GM12878 (cell line): Measurements from ENCODE around the gene CNN2. TPM values are rescaled to one million over a fixed set of nuclear protein-coding genes. Genes with fewer than 3 reads are reported as not detected.

Source experiments
- ATAC-seq: fragments of 200-7000 bp; cut with Tn5 transposase; 3 replicates; pipeline ENCODE4 v1.9.1; 2020; ENCODE audit warnings: mild to moderate bottlenecking, moderate library complexity
- BruUV-seq: library from RNA; stranded (reverse); fragments of 400-500 nt; replicated peaks from 2 replicates; lab custom pipeline; 2021; lab: Mats Ljungman, UMichigan
- CTCF ChIA-PET: fragments of 300-600 bp; sonication (Branson Sonifier 250); formaldehyde crosslinking; extraction: SDS; loops from one replicate; lab custom pipeline; 2021; ENCODE audit warnings: inconsistent platforms; lab: Yijun Ruan, JAX
- POLR2A ChIA-PET: fragments of 350-600 bp; formaldehyde crosslinking; extraction: SDS; loops from one replicate; lab custom pipeline; 2021; ENCODE audit warnings: inconsistent platforms; lab: Charles Lee
- RAD21 ChIA-PET: fragments of 300-600 bp; sonication (Branson Sonifier 250); formaldehyde crosslinking; loops from one replicate; lab custom pipeline; 2023; ENCODE audit warnings: antibody characterized with exemption; ENCODE audit not compliant: unreplicated experiment; lab: Charles Lee
- SMC1A ChIA-PET: fragments of 300-600 bp; sonication (Branson Sonifier 250); formaldehyde crosslinking; loops from one replicate; lab custom pipeline; 2023; ENCODE audit not compliant: unreplicated experiment, uncharacterized antibody; lab: Charles Lee
- DNase-seq: peaks from one replicate; pipeline ENCODE4 v3.0.0-alpha.2; 2011; ENCODE audit warnings: low read depth, low spot score
- FAIRE-seq: peaks from 3 replicates; lab custom pipeline; 2011; peaks lifted over from hg19 to GRCh38; lab: Jason Lieb, UNC
- H2AFZ ChIP-seq: 2 replicates; pipeline ENCODE4 v1.6.0; 2011; ENCODE audit warnings: low read depth, low read length, control low read depth; ENCODE audit not compliant: control insufficient read depth
- H3K27ac ChIP-seq: 2 replicates; pipeline ENCODE4 v1.5.1; 2011; ENCODE audit warnings: control low read depth; ENCODE audit not compliant: control insufficient read depth, insufficient read depth
- H3K27me3 ChIP-seq, 2 experiments: replicated peaks in 1 of 2; 2 replicates each; pipeline versions ENCODE4 v1.6.0 to v1.6.1; 2011; ENCODE audit warnings: low read length in 1 of 2; ENCODE audit not compliant: control insufficient read depth in 2 of 2, insufficient read depth in 2 of 2
- H3K36me3 ChIP-seq, 2 experiments: 2 replicates each; pipeline ENCODE4 v1.5.1; 2011; ENCODE audit warnings: low read length in 1 of 2; ENCODE audit not compliant: control insufficient read depth in 2 of 2, insufficient read depth in 2 of 2
- H3K4me1 ChIP-seq: 2 replicates; pipeline ENCODE4 v1.6.1; 2011; ENCODE audit warnings: mild to moderate bottlenecking, low read length, moderate library complexity, mixed read lengths; ENCODE audit not compliant: control insufficient read depth, insufficient read depth
- H3K4me2 ChIP-seq: 2 replicates; pipeline ENCODE4 v1.6.0; 2011; ENCODE audit warnings: control low read depth; ENCODE audit not compliant: control insufficient read depth, insufficient read depth
- H3K4me3 ChIP-seq: fragments of 200-600 bp; sonication (generic); 2 replicates; pipeline ENCODE4 v1.5.1; 2016
- H3K79me2 ChIP-seq: 2 replicates; pipeline ENCODE4 v1.6.0; 2011; ENCODE audit warnings: low read length; ENCODE audit not compliant: control insufficient read depth, insufficient read depth
- H3K9ac ChIP-seq: 2 replicates; pipeline ENCODE4 v1.8.0; 2011; ENCODE audit warnings: low read length, control low read depth, mixed read lengths; ENCODE audit not compliant: control insufficient read depth, insufficient read depth
- H3K9me3 ChIP-seq: replicated peaks from 3 replicates; pipeline ENCODE4 v1.5.1; 2011; ENCODE audit warnings: mild to moderate bottlenecking, low read length; ENCODE audit not compliant: control insufficient read depth, insufficient read depth
- H4K20me1 ChIP-seq: 2 replicates; pipeline ENCODE4 v1.6.0; 2011; ENCODE audit not compliant: control insufficient read depth, insufficient read depth
- ASH2L ChIP-seq: fragments of 300-600, 200-600 bp; sonication (generic); IDR thresholded peaks from 2 replicates; pipeline ENCODE4 v1.6.1; 2017; ENCODE audit warnings: low read depth, mild to moderate bottlenecking, borderline replicate concordance
- BHLHE40 ChIP-seq, 2 experiments: fragments of 450-650 bp in 1 of 2; IDR thresholded peaks; 2 replicates each; pipeline ENCODE4 v1.6.1; 2011 to 2017; ENCODE audit warnings: low read depth in 2 of 2, borderline replicate concordance in 1 of 2, improper control_type of control experiment in 1 of 2, low read length in 1 of 2, mild to moderate bottlenecking in 1 of 2
- CBFB ChIP-seq: IDR thresholded peaks from 2 replicates; pipeline ENCODE4 v1.6.1; 2016; ENCODE audit warnings: antibody characterized with exemption, low read depth
- EZH2 ChIP-seq: IDR thresholded peaks from 2 replicates; pipeline ENCODE4 v1.6.1; 2012; ENCODE audit warnings: low read depth, mild to moderate bottlenecking, control low read depth, inconsistent platforms, low read length, borderline replicate concordance; ENCODE audit not compliant: control insufficient read depth
- HDAC2 ChIP-seq: fragments of 200-600 bp; sonication (generic); IDR thresholded peaks from 2 replicates; pipeline ENCODE4 v1.6.1; 2017
- IKZF2 ChIP-seq, 2 experiments: fragments of 450-650 bp; IDR thresholded peaks; 2 replicates each; pipeline ENCODE4 v1.6.1; 2017; ENCODE audit warnings: mild to moderate bottlenecking in 2 of 2, moderate library complexity in 2 of 2
- LARP7 ChIP-seq: fragments of 450-650 bp; IDR thresholded peaks from 2 replicates; pipeline ENCODE4 v1.6.1; 2017; ENCODE audit warnings: mild to moderate bottlenecking
- MYC ChIP-seq: IDR thresholded peaks from 2 replicates; pipeline ENCODE4 v1.6.1; 2011; ENCODE audit warnings: mild to moderate bottlenecking, low read length, moderate library complexity, inconsistent platforms; ENCODE audit not compliant: insufficient read depth, insufficient replicate concordance, insufficient read length, severe bottlenecking
- NRF1 ChIP-seq: conservative IDR thresholded peaks from 2 replicates; pipeline ENCODE4 v1.6.1; 2011; ENCODE audit warnings: mild to moderate bottlenecking, low read depth, low read length, improper control_type of control experiment
- PML ChIP-seq: IDR thresholded peaks from 2 replicates; pipeline ENCODE4 v1.6.1; 2012; ENCODE audit warnings: low read length, inconsistent platforms
- RBBP5 ChIP-seq: fragments of 200-600 bp; sonication (generic); conservative IDR thresholded peaks from 2 replicates; pipeline ENCODE4 v1.6.1; 2016
- RFX5 ChIP-seq: IDR thresholded peaks from 2 replicates; pipeline ENCODE4 v1.6.1; 2011; ENCODE audit warnings: low read depth, low read length, improper control_type of control experiment
- SMC3 ChIP-seq: IDR thresholded peaks from 2 replicates; pipeline ENCODE4 v1.6.1; 2011; ENCODE audit warnings: low read length, improper control_type of control experiment, borderline replicate concordance
- TBL1XR1 ChIP-seq: IDR thresholded peaks from 2 replicates; pipeline ENCODE4 v1.6.1; 2012; ENCODE audit warnings: low read depth, low read length, improper control_type of control experiment
- TCF7 ChIP-seq: IDR thresholded peaks from 2 replicates; pipeline ENCODE4 v1.6.1; 2014; ENCODE audit warnings: antibody characterized with exemption, borderline replicate concordance
- YY1 ChIP-seq: IDR thresholded peaks from 2 replicates; pipeline ENCODE4 v1.6.1; 2011; ENCODE audit warnings: low read depth, mild to moderate bottlenecking, low read length
- ZBED1 ChIP-seq: IDR thresholded peaks from 2 replicates; pipeline ENCODE4 v1.6.1; 2016; ENCODE audit warnings: borderline replicate concordance
- ZSCAN29 ChIP-seq: fragments of 450-650 bp; IDR thresholded peaks from 2 replicates; pipeline ENCODE4 v1.6.1; 2017; ENCODE audit warnings: mild to moderate bottlenecking, moderate library complexity
- WGBS: methylation state at CpG from one replicate; pipeline ENCODE4 v1.1.6; 2016; ENCODE audit warnings: low lambda C conversion rate; ENCODE audit not compliant: insufficient replicate concordance, insufficient coverage; ENCODE audit errors: missing lambda C conversion rate; 5-methylcytosine and 5-hydroxymethylcytosine counted together
- in situ Hi-C: fragments of 300-500 bp; cut with MboI; formaldehyde crosslinking; loops from 9 replicates; pipeline ENCODE4 v1.14.3; 2018; ENCODE audit warnings: mixed read lengths
- intact Hi-C: fragments of 100-400 bp; cut with micrococcal nuclease; formaldehyde crosslinking; loops from one replicate; pipeline ENCODE4 v1.14.2; 2022; ENCODE audit not compliant: unreplicated experiment
- polyA plus RNA-seq, 11 experiments: library from polyadenylated mRNA; depleted of rRNA in 4 of 11; unstranded in 6 of 11; stranded (reverse) in 5 of 11; fragments of >200 nt; fragmentation: Nextera tagmentation in 4 of 11; fragmentation: Illumina TruSeq in 1 of 11; extraction: Ambion mirVana in 4 of 11; extraction: Trizol in 1 of 11; gene quantifications; 1 replicate in 1 of 11; 2 replicates in 10 of 11; pipeline versions ENCODE4 v1.2.1 to v1.2.3, GENCODE V29; 2011 to 2016; ENCODE audit warnings: inconsistent platforms in 2 of 11, missing spikeins in 2 of 11, low read depth in 1 of 11
- total RNA-seq, 4 experiments: library from RNA; depleted of rRNA in 3 of 4; stranded (reverse); fragments of >200 nt in 3 of 4; fragmentation: Illumina TruSeq in 1 of 4; extraction: Trizol in 1 of 4; gene quantifications; 2 replicates each; pipeline versions ENCODE4 v1.2.1 to v1.2.3, GENCODE V29; 2013 to 2021

CNN2 gene
- total and polyA plus RNA-seq, 10 of the 15 experiments (the other 5 are each of a cell fraction or from before 2014, with no cell fraction given): 34.7 to 311 (median 172) TPM

DNA sequence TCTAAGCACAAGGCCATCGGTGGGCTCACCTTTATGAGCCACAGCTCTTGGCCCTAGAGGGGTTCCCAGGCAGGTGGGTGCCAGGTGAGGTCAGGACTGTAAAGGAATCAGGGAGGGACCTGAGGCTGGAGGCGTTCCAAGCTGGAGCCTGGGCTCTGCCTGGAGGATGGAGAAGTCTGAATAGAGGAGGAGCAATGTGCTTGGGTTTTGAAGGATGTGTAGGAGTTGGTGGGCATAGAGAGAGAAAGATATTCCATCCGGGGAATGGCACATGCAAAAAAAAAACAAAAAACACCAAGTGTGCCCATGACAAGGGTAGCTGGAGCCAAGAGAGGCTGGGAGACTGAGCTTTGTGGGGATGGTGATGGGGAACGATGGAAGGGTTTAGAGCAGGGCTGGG lies 23.8 kb upstream of the CNN2 start:
- ChIA-PET POLR2A (interaction anchor here (0.6 kb wide), 3 partner anchors 210 to 428 kb away, joined by 3 to 7 read pairs (median 5); partner anchors contain the start of gene ATP5F1D), CTCF (interaction anchor here (0.6 kb wide), 1 partner anchor 215 kb away, joined by 3 read pairs; no protein-coding TSS in a partner anchor), RAD21 (no interaction called here), SMC1A (no interaction called here)
- Histone ChIP-seq H3K9me3 (no peaks in the 10 kb centered on the region), H3K27ac (no peak overlapping the region), H2AFZ (no peak overlapping the region), H4K20me1 (no peaks in the 10 kb centered on the region), H3K9ac (no peak overlapping the region), H3K79me2 (no peaks in the 10 kb centered on the region), H3K27me3 (peaks cover 3 to 5% of the 10 kb centered on the region in 2 experiments; a peak in 3 of 4 replicates), H3K4me2 (no peak overlapping the region), H3K4me3 (no peak overlapping the region), H3K4me1 (no peaks in the 10 kb centered on the region), H3K36me3 (no peaks in the 10 kb centered on the region; a peak in 1 of 4 replicates)
- intact Hi-C loops: no loop called here
- no peak for ATAC-seq
- TF ChIP-seq ZBED1 (no peak), YY1 (no peak), ASH2L (no peak)
- FAIRE-seq: no peak
- BruUV-seq: no TSS peak
- WGBS: 43% methylated on average over 4 of the region's 4 CpGs
- in situ Hi-C loops: no loop called here
- DNase-seq: no peak

GRCh38 chr19:1003283-1003682 lies 23.1 kb upstream of the CNN2 start:
- in situ Hi-C loops (no loop called here), intact Hi-C loops (no loop called here)
- H3K4me1 ChIP-seq: no peaks in the 10 kb centered on the region
- CTCF ChIA-PET: interaction anchor here (0.7 kb wide), 1 partner anchor 25 kb away, joined by 3 read pairs; no protein-coding TSS in a partner anchor
- RAD21 ChIA-PET: interaction anchor here (0.7 to 1.2 kb wide), 2 partner anchors 9 to 140 kb away, joined by 3 read pairs; no protein-coding TSS in a partner anchor
- no peaks in the 10 kb centered on the region for H4K20me1 ChIP-seq
- no peaks in the 10 kb centered on the region for H3K9me3 ChIP-seq
- POLR2A ChIA-PET: interaction anchor here (0.6 kb wide), 1 partner anchor 238 kb away, joined by 3 read pairs; the partner anchor contains the start of gene ATP5F1D
- FAIRE-seq (no peak), ATAC-seq (no peak), DNase-seq (no peak)
- H3K4me2 ChIP-seq: no peak overlapping the region
- WGBS: 63% methylated on average over 31 of the region's 37 CpGs
- no peaks in the 10 kb centered on the region; a peak in 1 of 4 replicates for H3K36me3 ChIP-seq
- BruUV-seq: no TSS peak
- H3K9ac ChIP-seq: no peak overlapping the region
- H3K79me2 ChIP-seq: no peaks in the 10 kb centered on the region
- SMC1A ChIA-PET: no interaction called here
- no peak overlapping the region for H3K4me3 ChIP-seq
- TF ChIP-seq IKZF2 (IDR thresholded peaks at IDR 0.05): no peak
- no peak for TF ChIP-seq HDAC2
- TF ChIP-seq TBL1XR1: no peak
- no peak for TF ChIP-seq LARP7
- TF ChIP-seq RBBP5: no peak
- TF ChIP-seq BHLHE40 (IDR thresholded peaks at IDR 0.05; ENCODE audit: borderline replicate concordance in 1 of 2, low read depth in 2 of 2, low read length in 1 of 2): no peak
- no peak for TF ChIP-seq TCF7
- no peak for TF ChIP-seq ZSCAN29
- no peak for TF ChIP-seq MYC
- no peak for TF ChIP-seq RFX5
- TF ChIP-seq SMC3: no peak
- no peak for TF ChIP-seq EZH2
- no peak for TF ChIP-seq CBFB
- TF ChIP-seq PML: no peak
- TF ChIP-seq NRF1: no peak
- no peak overlapping the region for H2AFZ ChIP-seq
- no peak overlapping the region for H3K27ac ChIP-seq
- peaks cover 3 to 5% of the 10 kb centered on the region in 2 experiments; a peak in 3 of 4 replicates for H3K27me3 ChIP-seq
